Osteocyte (in vitro differentiated cells): Measurements from ENCODE around the gene CACNA2D3. TPM values are rescaled to one million over a fixed set of nuclear protein-coding genes. Genes with fewer than 3 reads are reported as not detected.

Source experiments
- DNase-seq: peaks from one replicate; pipeline ENCODE4 v3.0.0; 2021; ENCODE audit warnings: mixed read lengths; ENCODE audit not compliant: unreplicated experiment; ENCODE audit errors: extremely low spot score
- H3K27ac Mint-ChIP-seq: one replicate; pipeline ENCODE4 v1.8.0; 2021; ENCODE audit warnings: mild to moderate bottlenecking, mixed read lengths; ENCODE audit not compliant: unreplicated experiment
- H3K27me3 Mint-ChIP-seq: one replicate; pipeline ENCODE4 v1.8.0; 2021; ENCODE audit warnings: mixed read lengths; ENCODE audit not compliant: unreplicated experiment
- H3K36me3 Mint-ChIP-seq: one replicate; pipeline ENCODE4 v1.8.0; 2021; ENCODE audit warnings: mixed read lengths; ENCODE audit not compliant: unreplicated experiment
- H3K4me1 Mint-ChIP-seq: one replicate; pipeline ENCODE4 v1.8.0; 2021; ENCODE audit warnings: mixed read lengths; ENCODE audit not compliant: unreplicated experiment
- H3K4me3 Mint-ChIP-seq: one replicate; pipeline ENCODE4 v1.8.0; 2021; ENCODE audit warnings: mild to moderate bottlenecking, moderate library complexity, mixed read lengths; ENCODE audit not compliant: unreplicated experiment
- H3K9me3 Mint-ChIP-seq: one replicate; pipeline ENCODE4 v1.8.0; 2021; ENCODE audit warnings: mixed read lengths; ENCODE audit not compliant: unreplicated experiment
- CTCF ChIP-seq: fragments of 200-600 bp; sonication (generic); IDR thresholded peaks from 2 replicates; pipeline ENCODE4 v1.5.0; 2021; ENCODE audit warnings: antibody characterized with exemption, mild to moderate bottlenecking, moderate library complexity
- total RNA-seq: library from RNA; stranded (reverse); gene quantifications from 2 replicates; pipeline ENCODE4 v1.2.1, GENCODE V29; 2021

The CACNA2D3 gene
- total RNA-seq, 1 donor from 2014 or later, result 0.46 TPM

DNA sequence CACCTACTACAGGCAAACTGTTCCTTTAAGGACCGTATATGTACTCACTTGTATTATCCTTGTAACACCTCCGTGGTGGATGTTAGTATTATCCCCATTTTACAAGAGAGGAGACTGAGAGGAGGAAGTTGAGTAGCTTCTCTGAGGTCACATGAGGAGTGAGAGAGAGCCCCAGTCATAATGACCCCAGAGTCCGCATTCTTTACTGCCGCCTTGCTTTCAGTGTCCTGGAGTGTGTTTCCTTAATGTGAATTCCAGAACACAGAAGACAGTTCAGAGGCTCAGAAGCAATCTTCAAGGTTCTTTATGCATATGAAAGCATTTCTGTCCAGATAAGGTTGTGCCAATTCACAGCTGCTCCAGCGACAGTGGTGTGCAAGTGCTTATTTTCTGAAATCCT is 199.2 kb downstream of the CACNA2D3 start:
- no peak for TF ChIP-seq CTCF
- no peaks in the 10 kb centered on the region for H3K27me3 Mint-ChIP-seq
- no peaks in the 10 kb centered on the region for H3K4me1 Mint-ChIP-seq
- no peak overlapping the region for H3K27ac Mint-ChIP-seq
- H3K4me3 Mint-ChIP-seq, result no peak overlapping the region
- no peaks in the 10 kb centered on the region for H3K36me3 Mint-ChIP-seq
- H3K9me3 Mint-ChIP-seq, result peaks cover 11% of the 10 kb centered on the region
- no peak for DNase-seq

DNA sequence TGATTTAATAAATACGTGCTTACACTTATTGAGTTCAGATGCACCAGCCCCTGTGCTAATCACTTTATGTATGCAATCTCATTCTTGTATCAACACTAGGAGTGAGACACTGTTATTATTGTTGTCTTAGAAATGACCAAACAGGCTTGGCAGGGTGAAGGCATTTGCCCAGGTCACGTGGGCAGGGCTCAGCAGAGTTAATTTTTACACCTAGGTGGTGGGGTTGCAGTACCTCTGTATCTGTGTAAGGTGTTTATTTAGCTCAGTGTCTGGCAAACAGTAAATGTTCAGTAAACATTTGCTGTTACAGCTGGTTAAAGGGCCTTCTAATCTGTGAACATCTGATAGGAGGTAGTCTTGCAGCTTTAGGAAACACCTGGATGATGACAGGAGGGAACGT is 200.0 kb downstream of the CACNA2D3 start:
- Mint-ChIP-seq H3K9me3 (peaks cover 11% of the 10 kb centered on the region), H3K27ac (no peak overlapping the region), H3K27me3 (no peaks in the 10 kb centered on the region), H3K36me3 (no peaks in the 10 kb centered on the region), H3K4me1 (no peaks in the 10 kb centered on the region), H3K4me3 (no peak overlapping the region)
- DNase-seq, result no peak
- no peak for TF ChIP-seq CTCF

- no peaks in the 10 kb centered on the region for H3K27me3 Mint-ChIP-seq
- H3K27ac Mint-ChIP-seq, result no peak overlapping the region
- no peak overlapping the region for H3K4me3 Mint-ChIP-seq
- DNase-seq, result no peak
- no peaks in the 10 kb centered on the region for H3K36me3 Mint-ChIP-seq
- H3K9me3 Mint-ChIP-seq, result peaks cover 5% of the 10 kb centered on the region
- H3K4me1 Mint-ChIP-seq, result no peaks in the 10 kb centered on the region
- TF ChIP-seq CTCF, result no peak
Measured at GRCh38 chr3:54324103-54324502, 201.8 kb downstream of the CACNA2D3 start.

DNA sequence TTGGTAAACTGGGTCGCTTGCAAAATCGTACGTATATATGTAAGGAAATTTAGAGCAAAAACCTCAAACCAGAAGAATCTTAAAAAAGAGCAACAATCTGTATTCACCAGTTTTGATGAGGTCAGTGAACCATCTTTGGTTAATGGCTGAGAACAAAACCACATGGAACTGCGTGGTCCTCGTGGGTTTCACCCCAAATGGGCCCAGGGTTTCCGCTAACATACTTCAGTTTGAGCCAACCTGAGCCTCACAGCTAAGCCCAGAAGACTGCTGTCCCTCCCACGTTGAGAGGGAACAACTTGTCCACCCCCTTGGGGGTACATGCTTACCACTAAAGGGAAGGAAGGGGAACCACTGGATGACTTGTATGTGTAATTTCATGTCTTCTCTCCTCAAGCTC is 204.6 kb downstream of the CACNA2D3 start:
- no peaks in the 10 kb centered on the region for H3K4me1 Mint-ChIP-seq
- no peaks in the 10 kb centered on the region for H3K27me3 Mint-ChIP-seq
- H3K36me3 Mint-ChIP-seq, result no peaks in the 10 kb centered on the region
- TF ChIP-seq CTCF, result no peak
- H3K27ac Mint-ChIP-seq, result no peak overlapping the region
- peaks cover 5% of the 10 kb centered on the region for H3K9me3 Mint-ChIP-seq
- DNase-seq, result no peak
- H3K4me3 Mint-ChIP-seq, result no peak overlapping the region

DNA sequence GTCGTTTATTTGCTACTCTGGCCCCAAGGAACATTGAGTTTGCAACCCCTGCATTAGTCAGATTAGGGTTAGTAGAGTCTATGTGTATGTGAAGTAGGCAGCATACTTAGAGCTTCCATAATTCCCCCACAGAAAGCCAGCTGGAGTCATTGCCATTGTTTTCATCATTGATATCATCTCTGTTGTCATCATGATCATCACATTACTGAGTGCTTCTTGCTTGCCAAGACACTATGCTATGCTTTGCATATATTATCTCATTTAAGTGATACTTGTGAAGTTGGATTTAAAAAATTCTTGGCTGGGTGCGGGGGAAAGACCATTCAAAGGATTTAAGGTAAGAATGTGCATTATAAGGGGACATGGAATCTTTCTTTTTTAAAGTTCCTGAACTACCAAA is 209.0 kb downstream of the CACNA2D3 start:
- Mint-ChIP-seq H3K36me3 (no peaks in the 10 kb centered on the region), H3K27me3 (no peaks in the 10 kb centered on the region), H3K4me3 (no peak overlapping the region), H3K27ac (no peak overlapping the region), H3K9me3 (peaks cover 5% of the 10 kb centered on the region), H3K4me1 (no peaks in the 10 kb centered on the region)
- TF ChIP-seq CTCF, result no peak
- DNase-seq, result no peak
